Lower lobe of right lung (tissue), 2 donors: ENCODE results near the gene BCAN. TPM values are rescaled to one million over a fixed set of nuclear protein-coding genes. Genes with fewer than 3 reads are reported as not detected.

Experiments used
- ATAC-seq, 2 donors: fragments of 200-7000 bp; cut with Tn5 transposase; one replicate each; pipeline ENCODE4 v1.9.1; 2020 to 2022; ENCODE audit warnings: mild to moderate bottlenecking in 2 of 2, moderate library complexity in 2 of 2
- DNase-seq: peaks from one replicate; pipeline ENCODE4 v3.0.0-alpha.2; 2020
- H3K27ac ChIP-seq: fragments of 200-600 bp; one replicate; pipeline ENCODE4 v1.8.0; 2022
- H3K27me3 ChIP-seq: fragments of 200-600 bp; one replicate; pipeline ENCODE4 v1.8.0; 2022; ENCODE audit warnings: low read depth
- H3K36me3 ChIP-seq: fragments of 200-600 bp; one replicate; pipeline ENCODE4 v1.8.0; 2022; ENCODE audit warnings: mild to moderate bottlenecking
- H3K4me1 ChIP-seq: fragments of 200-600 bp; one replicate; pipeline ENCODE4 v1.8.0; 2022
- H3K4me3 ChIP-seq: fragments of 200-600 bp; one replicate; pipeline ENCODE4 v1.8.0; 2022; ENCODE audit warnings: mild to moderate bottlenecking
- H3K9me3 ChIP-seq: fragments of 200-600 bp; one replicate; pipeline ENCODE4 v1.8.0; 2022
- CTCF ChIP-seq: fragments of 200-600 bp; IDR thresholded peaks from one replicate; pipeline ENCODE4 v1.8.0; 2022; ENCODE audit warnings: antibody characterized with exemption, mild to moderate bottlenecking
- intact Hi-C: fragments of 100-400 bp; cut with DNase I; formaldehyde crosslinking; loops from one replicate; pipeline ENCODE4 v1.11.0; 2022
- total RNA-seq: library from RNA; stranded (reverse); fragmentation: NEBNext Ultra II Directional; extraction: Animal tissue kit (Norgen Biotek cat#: 25700); gene quantifications from one replicate; pipeline ENCODE4 v1.2.1, GENCODE V29; 2021
- donor health status: DM: no; HTN: yes; CAD: no; lungs with severe emphysema.

The BCAN gene
- total RNA-seq, 1 donor from 2014 or later: not detected

- peak; percentile 76 for TF ChIP-seq CTCF
- intact Hi-C loops: no loop called here
- Histone ChIP-seq H3K36me3 (no peaks in the 10 kb centered on the region), H3K4me3 (peak overlapping the region; percentile 47), H3K27ac (peak overlapping the region; percentile 64), H3K4me1 (peaks cover 38% of the 10 kb centered on the region), H3K27me3 (peaks cover 45% of the 10 kb centered on the region), H3K9me3 (no peaks in the 10 kb centered on the region)
- DNase-seq (peak; percentile 70), ATAC-seq (peak; percentile 74 to 78)
Measured at GRCh38 chr1:156705918-156706656, 64.2 kb downstream of the BCAN start.

DNA sequence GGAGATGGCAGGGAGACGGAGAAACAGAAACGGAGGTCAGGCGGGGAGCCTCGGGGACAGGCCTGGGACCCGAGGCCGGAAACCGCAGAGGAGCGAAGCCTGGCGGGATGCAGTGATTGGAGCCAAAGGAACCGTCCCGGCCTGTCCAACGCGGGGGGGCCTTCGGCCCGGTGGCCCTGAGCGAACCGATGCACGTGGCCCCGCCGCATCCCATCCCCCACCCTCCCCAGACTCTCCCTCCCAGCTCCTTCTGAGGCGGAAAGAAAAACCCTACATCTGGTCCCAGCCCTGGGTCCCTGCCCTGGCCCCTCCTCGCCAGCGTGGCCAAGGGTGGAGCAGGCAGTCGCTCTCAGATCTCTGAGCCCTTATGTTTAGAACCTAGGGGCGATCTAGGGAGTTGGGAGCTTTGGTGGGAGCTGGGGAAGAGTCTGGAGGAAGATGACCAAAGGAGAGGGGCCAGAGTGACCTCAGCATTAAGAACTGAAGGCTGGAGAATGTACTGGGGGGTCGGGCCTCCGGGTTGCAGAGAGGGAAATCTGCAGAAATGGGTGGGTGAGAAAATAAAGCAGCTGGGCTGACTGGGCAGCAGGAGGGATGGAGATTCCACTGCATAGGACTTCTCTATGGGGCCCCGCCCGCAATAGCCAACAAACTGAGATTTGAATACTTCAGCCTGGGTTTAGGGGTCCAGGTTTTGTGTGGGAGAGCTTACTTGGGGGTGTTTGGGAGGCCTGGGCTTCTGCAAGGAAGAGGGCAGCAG lies 64.9 kb downstream of the BCAN start:
- peak overlapping the region; percentile 64 for H3K27ac ChIP-seq

GRCh38 chr1:156707417-156708217 lies 65.7 kb downstream of the BCAN start:
- Histone ChIP-seq H3K9me3 (no peaks in the 10 kb centered on the region), H3K36me3 (no peaks in the 10 kb centered on the region), H3K27me3 (peaks cover 36% of the 10 kb centered on the region), H3K4me1 (peaks cover 38% of the 10 kb centered on the region), H3K27ac (no peak overlapping the region), H3K4me3 (no peak overlapping the region)
- intact Hi-C loops: no loop called here
- DNase-seq (no peak), ATAC-seq (no peak)
- TF ChIP-seq CTCF: no peak

More for the DNA sequence above, 64.9 kb downstream of the BCAN start:
- no peak for TF ChIP-seq CTCF
- ATAC-seq (peak; percentile 35 to 40), DNase-seq (peak; percentile 53)
- peaks cover 38% of the 10 kb centered on the region for H3K4me1 ChIP-seq
- no peaks in the 10 kb centered on the region for H3K9me3 ChIP-seq
- no peaks in the 10 kb centered on the region for H3K36me3 ChIP-seq
- peak overlapping the region; percentile 47 for H3K4me3 ChIP-seq
- H3K27me3 ChIP-seq: peaks cover 41% of the 10 kb centered on the region
- intact Hi-C loops: no loop called here

DNA sequence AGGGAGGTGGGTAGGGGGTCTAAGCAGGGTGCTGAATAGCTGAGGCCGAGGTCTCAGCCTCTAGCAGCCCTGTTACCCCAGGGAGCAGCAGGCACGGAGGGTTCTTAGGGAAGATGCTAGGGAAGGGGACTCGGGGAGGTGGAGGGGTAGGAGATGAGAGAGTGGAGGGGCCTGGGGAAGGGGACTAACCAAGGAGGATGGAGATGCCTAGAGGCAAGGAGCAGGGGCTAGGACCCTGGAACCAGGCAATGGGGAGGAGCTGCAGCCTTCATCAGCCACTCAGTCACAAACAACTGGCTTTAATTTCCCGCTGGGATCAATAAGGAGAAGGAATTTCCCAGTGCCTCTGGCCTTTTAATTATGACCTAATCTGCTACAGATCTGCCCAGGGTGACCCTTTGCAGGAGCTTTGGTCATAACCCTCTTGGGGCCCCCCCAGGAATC lies 66.3 kb downstream of the BCAN start:
- H3K27ac ChIP-seq: no peak overlapping the region
- intact Hi-C loops: no loop called here
- no peak overlapping the region for H3K4me3 ChIP-seq
- TF ChIP-seq CTCF: no peak
- ATAC-seq (no peak), DNase-seq (no peak)
- peaks cover 38% of the 10 kb centered on the region for H3K4me1 ChIP-seq
- H3K36me3 ChIP-seq: no peaks in the 10 kb centered on the region
- peaks cover 30% of the 10 kb centered on the region for H3K27me3 ChIP-seq
- no peaks in the 10 kb centered on the region for H3K9me3 ChIP-seq

GRCh38 chr1:156709031-156709430 lies 67.1 kb downstream of the BCAN start:
- H3K4me1 ChIP-seq: peaks cover 38% of the 10 kb centered on the region
- no peaks in the 10 kb centered on the region for H3K36me3 ChIP-seq

More at GRCh38 chr1:156709031-156709430, 67.1 kb downstream of the BCAN start:
- no peak for TF ChIP-seq CTCF
- H3K9me3 ChIP-seq: no peaks in the 10 kb centered on the region
- no peak overlapping the region for H3K27ac ChIP-seq
- peaks cover 22% of the 10 kb centered on the region for H3K27me3 ChIP-seq
- H3K4me3 ChIP-seq: no peak overlapping the region
- DNase-seq (no peak), ATAC-seq (no peak)
- intact Hi-C loops: no loop called here
